Stimulated activated CD8-positive, alpha-beta memory T cell treated with anti-CD3 and anti-CD28 coated beads, Interleukin-15, amount 100 ng/mL, for 48 hours (primary cell): ENCODE measurements around the gene DGKG.

ENCODE experiments used
- DNase-seq, 2 donors: peaks; one replicate each; pipeline ENCODE4 v3.0.0-alpha.2; 2020; ENCODE audit warnings: low read depth in 2 of 2

DGKG gene

DNA sequence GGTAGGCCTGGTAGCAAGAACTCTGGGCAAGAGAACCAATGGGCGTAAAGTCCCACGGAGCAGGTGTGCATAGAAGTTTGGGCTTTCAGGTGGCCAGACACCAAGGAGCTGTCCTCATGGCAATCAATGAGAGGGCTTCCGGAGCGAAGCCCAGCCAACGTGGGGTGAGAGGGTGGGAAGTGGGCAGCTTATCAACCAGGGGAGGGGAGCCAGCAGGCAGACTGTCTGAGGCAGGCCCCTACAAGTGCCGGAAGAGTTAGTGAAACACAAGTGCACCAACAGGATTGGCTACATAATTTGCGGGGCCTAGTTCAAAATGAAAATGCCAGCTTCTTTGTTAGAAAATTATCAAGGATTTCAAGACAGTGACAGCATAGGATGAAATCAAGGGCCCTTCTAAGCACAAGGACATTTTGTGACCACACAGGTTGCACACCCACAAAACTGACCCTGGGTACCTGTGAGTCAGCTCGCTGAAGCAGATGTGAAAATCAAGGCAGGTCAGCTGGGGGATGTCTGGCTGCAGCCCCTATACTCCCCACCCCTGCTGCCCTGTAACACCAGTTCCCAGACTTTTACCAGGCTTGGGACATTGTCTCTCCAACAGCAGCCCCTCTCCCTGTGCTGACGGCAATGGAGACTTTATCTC lies 151.1 kb downstream of the DGKG start:
- no peak for DNase-seq

DNA sequence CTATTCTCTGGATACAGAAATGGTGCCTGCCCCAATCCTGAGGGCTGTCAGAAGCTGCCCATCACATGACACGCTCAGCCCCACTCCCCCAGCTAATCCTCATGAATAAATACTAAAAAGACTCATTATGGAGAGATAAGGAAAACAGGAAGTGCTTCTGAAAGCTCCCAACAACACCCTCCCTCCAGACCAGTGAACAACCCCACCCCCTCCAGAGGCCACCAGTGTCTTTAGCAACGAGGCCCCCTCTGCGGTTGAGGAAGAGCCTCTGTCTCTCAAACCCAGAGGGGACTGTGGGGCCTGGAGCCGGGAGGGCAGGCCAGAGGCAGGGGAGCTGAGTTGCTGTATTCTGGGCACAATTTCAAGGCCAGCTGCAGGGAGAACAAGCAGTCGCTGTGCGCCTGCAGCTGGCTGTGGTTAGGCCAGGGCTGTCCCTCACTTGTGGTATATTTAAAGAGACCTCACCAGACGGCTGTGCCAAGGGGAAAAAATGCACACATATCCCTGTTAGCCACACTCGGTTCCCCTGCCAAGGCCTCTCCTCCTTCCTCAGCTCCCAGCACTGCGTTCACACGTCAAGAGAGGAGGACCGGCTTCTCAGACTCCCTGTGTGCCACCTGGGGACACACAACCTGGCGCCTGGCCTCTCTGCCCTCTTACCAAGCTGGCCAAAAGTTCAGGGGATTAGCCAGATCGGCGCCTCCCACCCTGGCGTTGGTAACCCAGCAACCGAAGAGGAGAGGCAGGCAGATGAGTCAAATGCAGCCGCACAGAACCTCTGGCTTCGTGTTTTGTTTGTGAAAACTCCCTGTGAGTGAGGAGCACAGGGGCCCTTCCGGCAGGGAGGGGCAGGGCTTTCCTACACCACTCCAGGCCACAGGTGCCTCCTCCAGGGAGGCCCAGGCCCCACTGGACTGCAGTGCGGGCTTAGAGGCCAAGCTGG lies 152.0 kb downstream of the DGKG start:
- DNase-seq: no peak

DNA sequence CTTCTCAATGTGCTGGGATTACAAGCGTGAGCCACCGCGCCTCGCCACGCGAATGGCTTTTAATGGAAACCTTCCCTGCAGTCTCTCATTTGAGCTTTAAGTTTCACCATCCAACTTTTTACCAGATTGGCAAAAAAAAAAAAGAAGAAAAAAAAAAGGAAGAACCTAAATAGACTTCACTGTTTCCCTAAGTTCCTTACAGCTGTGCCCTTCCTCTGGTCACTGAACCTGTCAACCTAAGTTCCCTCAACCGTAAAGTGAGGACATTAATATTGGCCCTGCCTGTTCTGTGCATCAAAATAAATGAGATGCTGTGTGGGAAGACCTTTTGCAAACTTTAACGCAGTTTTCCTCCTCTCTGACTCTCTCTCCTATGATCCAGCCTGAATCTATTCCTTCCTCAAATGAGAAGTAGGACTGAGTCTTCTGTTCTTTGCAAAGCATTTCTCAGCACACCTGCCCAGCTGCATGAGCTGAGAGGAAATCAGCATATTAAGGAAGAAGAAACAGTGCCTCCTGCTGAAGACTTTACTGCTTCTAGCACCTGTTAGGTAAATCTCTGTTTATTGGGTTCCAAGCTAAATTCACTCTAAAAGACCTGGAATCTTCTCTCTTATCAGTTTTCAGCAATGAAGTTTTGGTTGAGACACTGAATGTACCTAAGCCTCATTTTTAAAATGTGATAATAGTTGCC lies 153.6 kb downstream of the DGKG start:
- no peak for DNase-seq

DNA sequence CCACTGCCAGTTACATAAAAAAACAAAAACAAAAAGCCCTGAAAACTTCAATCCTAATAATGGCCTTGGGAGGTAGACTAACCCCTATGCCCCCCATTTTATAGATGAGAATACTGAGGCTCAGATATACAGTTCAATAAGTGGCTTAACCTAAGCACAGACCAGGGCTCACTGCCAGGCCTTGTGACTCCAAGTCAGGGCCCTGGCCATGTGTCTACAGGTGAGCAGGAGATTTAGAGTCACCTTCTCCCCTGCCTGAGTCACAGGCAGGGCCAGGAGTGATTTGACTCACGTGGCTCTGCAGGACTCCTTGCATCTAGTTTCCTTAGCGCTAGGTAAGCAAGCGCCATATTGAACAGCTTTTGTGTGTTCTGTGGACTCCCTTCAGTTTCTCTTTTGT lies 154.5 kb downstream of the DGKG start:
- no peak for DNase-seq

DNA sequence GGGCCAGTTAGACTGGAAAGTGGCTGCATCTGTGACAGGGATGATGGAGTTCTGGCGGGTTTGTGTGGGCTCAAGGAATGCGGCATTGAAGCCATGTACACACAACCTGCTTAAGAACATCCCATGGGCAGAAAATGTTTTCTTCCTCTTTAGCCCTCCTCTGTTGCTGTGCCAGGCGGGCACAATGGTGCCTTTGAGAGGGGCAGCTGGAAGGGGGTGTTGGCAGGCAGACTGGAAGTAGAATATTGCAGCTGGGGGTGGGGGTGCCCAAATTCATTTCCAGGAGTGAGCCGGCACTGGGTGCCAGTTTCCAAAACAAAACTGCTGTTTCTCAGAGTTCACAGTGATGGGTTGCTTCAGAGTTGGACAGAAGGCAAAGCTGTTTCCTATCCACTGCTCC lies 161.3 kb downstream of the DGKG start:
- no peak for DNase-seq

DNA sequence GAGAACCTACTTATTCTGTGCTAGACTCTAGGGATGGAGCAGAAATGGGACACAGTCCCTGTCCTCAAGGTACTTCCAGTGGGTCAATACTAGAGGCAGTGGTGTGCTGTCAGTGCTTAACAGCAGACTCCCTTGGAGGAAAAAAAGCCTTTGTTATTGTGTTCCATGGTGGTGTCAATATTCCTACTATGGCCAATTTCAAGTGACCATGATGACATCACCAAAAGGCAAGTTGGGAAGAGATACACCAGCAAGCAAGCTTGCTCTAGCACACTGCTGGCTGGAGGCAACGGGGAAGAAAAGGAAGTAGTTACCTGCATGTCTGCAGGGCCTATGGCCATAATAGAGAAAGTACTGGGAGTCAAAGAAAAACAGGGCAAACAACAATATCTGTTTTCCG lies 163.6 kb downstream of the DGKG start:
- no peak for DNase-seq

DNA sequence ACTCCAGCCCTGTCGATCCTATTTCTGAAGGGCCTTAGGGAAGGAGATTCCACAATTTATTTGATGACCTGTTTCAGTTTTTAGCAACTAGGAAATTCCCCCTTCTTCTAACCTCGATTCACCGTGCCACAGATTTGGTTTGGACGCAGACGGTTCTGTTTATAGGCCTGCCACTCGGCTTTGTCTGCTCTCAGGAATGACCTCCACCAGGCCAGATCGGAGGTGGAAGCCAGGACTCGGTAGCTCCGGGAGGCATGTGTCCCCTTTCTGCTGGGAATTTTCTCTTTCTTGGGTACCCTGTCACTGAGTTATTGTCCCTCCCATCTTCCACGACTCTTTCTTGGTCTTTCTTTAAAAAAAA lies 167.6 kb downstream of the DGKG start:
- no peak for DNase-seq

DNA sequence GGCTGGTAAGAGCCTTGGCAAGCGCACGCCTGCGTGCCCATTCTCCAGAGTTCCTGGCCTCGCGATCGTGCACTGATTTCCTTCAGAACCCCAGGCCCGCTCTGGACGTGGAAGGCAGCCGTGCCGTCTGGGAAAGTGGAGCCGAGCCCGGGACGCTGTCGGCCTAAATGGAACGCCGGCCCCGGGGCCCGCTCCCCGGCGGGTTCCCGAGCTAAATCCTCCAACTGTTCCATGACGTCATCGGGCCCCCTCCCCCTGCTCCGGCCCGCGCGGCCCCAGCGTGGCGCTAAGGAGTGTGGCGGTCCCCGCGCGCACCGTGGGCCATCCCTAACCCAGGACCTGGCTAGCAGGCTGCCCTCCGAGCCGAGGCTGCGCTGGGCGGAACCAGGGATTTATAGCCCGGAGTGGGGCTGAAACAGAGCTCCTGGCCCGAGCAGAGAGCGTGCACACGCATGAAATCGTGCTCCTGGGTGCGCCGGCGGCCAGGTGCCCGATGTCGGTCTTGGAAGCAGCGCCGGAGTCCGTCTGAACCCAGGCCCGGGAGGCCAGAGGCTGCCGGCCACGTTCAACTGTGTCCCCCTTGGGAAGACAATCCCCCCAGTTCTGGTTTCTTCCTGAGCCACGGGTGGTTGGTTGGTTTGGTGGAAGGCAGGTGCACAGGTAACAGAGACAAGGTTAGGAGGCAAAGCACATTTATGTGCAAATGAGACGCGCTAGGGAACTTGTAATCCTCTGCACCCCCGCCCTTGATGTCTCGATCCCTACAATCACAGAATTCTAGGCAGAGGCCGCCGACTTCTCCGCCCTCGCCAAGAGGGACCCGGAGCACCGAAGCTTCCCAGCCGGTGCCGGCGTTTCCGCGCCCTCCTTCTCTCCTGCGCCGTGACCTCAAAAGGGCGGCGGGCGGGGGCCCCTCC lies 168.2 kb downstream of the DGKG start:
- DNase-seq: no peak

DNA sequence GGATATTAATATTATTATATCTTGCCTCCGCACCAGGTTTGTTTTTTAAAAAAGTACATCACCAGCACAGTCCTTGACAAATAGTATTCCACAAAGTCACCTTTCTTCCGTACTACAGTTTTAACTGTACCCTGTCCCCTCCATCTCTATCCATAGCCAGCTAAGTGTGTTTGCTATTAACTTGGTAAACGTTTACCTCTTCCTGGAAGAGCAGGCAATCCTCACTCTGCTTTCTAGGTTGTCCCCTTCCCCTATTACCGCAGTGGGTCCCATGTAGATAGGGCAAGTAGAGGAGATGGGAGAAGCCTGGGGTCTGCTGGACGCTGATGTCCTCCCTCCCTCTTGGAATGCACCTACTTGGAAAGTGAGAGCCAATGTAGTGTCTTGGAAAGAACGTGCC lies 169.2 kb downstream of the DGKG start:
- DNase-seq: no peak

DNA sequence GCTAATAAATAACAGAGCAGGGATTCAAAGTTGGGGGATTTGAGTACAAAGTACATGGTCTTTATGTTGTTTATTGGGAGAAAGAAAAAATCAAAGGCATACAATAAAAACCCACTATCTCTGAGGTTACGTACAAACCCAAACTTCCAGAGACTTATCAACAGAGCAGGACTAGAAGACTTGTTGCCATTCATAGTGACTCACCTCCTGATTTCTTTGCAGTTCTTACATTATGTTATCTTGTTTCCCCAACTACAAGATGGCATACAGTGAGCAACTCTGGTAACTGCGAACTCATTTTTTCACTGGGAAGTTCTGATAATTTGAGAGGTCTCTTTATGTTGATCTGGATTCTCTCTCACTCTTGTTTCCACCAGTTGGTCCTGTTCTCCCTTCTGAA lies 172.5 kb downstream of the DGKG start:
- DNase-seq: no peak

DNA sequence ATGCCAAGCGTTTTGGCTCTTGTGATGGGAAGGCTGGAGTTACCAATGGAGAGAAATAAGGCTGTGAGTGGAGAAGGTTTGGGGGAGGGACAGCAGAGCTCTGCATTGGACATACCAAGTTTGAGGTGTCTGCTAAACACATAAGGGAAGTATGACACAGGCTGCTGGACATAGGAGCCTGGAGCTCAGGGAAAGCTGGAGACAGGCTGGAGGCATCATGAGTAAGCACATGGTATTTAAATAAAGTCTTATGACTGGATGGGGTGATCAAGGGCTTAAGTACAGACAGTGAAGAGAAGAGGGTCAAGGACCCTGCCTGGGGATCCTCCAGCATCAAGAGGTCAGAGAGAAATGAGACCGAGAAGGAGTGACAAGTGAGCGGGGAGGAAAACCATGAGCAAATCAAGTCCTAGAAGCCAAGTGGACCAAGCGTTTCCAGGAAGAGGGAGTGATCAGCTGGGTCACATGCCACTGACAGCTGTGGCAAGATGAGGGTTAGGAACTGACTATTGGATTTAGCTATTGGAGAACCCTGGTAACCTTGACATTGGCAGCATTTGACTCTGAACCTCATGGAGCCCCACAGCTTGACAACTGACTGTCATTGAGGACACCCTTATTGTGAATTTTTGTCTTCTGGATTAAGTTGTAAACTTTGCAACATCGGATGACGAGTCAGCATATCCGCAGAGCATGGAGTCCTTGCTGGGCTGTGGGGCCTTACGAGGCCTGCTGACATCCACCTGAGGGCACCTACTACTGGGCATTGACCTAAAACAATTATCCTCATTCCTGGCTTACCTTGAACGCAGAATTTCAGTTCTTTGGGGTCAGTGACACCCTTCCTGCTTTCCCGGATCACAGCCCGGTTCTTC lies 174.4 kb downstream of the DGKG start:
- no peak for DNase-seq

DNA sequence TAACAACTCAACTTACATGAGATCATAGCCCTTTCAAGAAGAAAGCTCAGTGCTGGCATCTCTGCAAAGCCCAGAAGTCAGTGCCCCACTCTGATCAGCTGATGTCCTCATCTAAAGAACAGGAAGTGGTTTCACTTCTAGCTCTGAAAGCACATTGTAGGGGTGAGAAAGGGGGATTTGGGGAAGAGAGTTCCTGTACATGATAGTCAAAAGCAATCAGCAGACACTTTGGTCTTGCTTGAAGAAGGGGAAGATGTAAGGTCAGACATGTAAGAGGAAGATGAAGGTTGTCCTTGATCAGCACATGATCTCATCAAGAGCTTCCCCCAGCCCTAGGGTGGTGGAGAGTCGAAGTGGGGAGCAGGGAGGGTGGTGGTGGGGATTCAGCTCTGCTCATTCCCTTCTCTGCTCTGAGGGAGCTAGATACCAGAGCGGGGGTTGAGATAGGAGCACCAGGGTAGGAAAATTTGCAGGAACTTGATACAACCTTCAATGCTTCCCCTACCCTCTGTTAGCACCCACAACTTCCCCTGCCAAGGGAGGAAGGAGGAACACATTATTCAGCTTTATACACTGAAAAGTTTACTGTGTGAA lies 176.7 kb downstream of the DGKG start:
- no peak for DNase-seq

DNA sequence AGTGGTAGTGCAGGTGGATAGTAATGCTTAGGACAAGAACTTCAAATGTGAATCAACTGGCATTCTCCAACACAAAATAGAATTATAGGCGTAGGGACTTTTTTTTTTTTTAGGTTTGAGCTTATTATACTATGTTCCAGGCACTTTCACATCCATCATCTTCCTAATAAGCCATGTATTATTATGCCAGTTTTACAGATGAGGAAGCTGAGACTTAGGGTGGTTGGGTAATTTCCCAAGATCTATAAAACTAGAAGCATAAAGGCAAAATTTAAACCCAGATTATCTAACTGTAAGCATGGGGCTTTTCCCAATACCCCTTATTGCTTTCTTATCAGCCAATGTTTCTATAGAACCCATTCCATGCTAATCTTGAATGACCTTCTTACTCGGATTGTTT lies 178.0 kb downstream of the DGKG start:
- DNase-seq: no peak

DNA sequence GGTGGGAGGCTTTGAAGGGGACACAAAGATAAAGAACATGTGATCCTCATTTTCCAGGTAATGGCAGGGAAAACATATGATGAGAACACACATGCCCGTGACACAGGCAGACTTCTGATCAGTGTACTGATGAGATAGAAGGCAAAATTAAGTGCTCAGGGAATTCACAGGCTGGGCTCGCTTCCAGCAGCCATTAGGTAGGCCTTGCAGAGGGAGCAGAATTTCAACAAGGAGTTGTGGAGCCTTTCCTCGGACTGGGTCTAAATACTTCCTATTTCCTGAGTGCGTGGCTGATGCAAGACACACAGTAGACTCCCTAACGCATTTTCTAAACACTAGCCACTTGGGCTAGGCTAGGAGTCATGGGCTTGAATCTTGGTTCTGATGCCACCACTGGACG lies 179.2 kb downstream of the DGKG start:
- DNase-seq: no peak

DNA sequence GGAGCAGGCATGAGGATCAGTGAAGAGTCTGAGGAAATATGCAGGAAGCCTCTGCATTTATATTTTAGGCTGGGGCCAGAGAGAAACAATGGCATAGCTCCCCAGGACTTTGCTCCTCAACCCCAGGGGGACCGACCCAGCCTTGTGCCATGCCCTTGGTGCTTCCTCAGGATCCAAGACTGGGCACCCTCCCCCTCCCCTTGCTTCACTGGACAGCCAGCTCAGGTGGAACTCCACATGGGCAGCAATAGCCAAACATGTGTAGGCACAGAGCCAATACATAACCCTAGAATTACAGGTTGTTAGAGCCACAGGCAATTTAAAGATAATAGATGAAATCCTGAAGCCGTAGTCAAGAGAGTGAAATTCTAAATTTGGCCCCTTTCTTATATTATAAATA lies 180.1 kb downstream of the DGKG start:
- no peak for DNase-seq

DNA sequence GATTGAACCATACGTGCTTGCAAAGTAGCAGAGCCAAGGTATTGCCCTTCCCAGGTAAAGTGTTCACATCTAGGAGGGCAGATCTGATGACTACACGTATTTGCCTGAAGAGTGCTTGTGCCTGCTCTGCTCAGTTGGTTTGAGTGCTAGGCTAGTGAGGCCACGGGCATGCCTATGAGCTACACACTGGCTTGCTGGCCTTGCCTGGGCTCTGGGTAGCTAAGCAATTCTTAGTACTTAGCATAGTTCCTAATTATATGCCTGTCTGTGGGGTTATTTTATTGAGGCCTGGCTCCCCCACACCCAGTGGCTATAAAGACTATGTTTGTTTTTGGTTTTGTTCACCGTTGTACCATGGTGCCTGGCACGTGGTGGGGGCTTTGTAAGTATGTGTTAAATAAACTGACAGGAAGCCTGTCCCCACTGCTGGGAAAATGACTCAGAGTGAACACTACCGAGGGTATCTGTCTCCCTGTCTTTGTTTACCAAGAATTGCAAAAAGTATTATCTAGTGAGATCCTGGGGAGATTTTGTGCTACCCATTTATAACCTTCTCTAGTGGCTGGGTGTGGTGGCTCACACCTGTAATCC lies 181.0 kb downstream of the DGKG start:
- no peak for DNase-seq

DNA sequence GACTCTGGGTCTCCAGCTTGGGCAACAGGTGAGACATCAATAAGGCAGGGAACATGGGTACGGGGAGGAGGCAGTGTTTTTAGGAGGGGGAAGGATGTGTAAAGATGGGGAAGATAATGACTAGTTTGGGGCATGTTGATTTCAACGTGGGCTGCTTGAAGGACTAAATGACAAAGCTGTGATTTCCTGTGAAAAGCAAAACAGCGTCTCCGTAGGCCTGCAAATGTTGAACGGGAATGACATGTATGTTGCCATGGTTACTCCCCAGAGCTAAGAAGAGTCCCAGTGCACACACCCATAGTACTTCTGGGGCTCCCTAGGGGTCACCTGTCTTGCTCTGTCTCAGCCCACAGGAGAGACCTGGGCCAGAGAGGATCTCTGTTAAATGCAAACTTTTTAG lies 181.9 kb downstream of the DGKG start:
- no peak for DNase-seq

DNA sequence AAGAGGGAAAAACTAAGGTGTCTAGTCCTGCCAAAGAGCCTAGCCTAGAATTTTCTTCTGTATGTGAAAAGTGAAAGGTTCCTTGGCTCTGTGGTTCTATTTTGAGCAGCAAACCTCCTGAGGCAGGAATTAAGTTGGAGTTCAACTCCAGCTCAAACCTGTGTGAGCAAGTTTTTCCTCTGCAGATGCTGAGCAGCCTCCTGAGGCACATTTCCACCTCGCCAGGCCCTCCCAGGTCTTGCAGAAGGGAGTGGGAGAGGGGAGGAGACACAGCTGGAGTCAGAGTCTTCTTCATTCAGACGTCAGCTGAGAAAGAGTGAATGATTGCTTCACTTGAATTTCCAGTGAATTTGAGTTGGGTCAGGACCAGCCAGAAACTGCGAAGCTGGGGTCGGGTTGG lies 183.6 kb downstream of the DGKG start:
- DNase-seq: no peak

DNA sequence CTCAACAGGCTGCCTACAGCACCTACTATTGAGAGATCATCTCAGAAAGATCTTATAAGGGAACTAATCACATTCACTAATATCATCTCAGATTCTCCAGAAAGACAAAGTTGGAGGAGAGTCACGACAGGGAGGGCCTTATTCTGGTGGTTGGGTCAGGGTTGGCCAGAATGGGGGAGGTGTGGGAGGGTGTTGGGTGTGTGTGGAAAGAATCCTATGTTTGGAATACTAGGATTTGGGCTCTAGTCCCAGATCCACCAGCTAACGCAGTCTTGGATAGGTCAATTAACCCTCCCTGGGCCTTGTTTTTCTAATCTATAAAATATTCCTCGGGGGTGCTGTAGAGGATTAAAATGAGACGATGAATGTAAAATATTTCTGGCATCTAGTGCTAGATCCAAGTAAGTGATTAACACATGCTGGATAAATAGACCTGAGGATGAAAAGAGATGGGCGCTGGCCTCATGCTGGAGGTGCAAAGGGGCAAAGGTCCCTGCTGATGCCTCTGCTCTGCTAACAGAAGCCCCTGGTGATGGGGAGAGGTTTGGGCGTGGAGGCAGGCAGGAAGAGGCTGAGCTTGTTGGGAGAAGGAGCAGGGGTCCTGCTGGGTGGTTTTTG lies 185.6 kb downstream of the DGKG start:
- DNase-seq: no peak
